NCI-H1092 treated with DMSO at 0.1 percent for 48 hours (cell line): ENCODE data around the gene ANXA3.

Source experiments
- DNase-seq: peaks from one replicate; lab custom pipeline; 2025; lab: John Stamatoyannopoulos, UW

ANXA3 gene

GRCh38 chr4:78611215-78611558 is 59.6 kb downstream of the ANXA3 start:
- no peak for DNase-seq

- peak; percentile 27 for DNase-seq
Measured at GRCh38 chr4:78612398-78613178, 61.0 kb downstream of the ANXA3 start.

GRCh38 chr4:78613522-78614321 is 62.2 kb downstream of the ANXA3 start:
- DNase-seq: peak; percentile 24

- no peak for DNase-seq
Measured at GRCh38 chr4:78616046-78616498, 64.5 kb downstream of the ANXA3 start.

- DNase-seq: no peak
Measured at GRCh38 chr4:78618436-78618835, 66.9 kb downstream of the ANXA3 start.

- DNase-seq: no peak
Measured at GRCh38 chr4:78621395-78621794, 69.8 kb downstream of the ANXA3 start.

- DNase-seq: no peak
Measured at GRCh38 chr4:78622253-78622979, 70.8 kb downstream of the ANXA3 start.

- no peak for DNase-seq
Measured at GRCh38 chr4:78624048-78624447, 72.5 kb downstream of the ANXA3 start.

- no peak for DNase-seq
Measured at GRCh38 chr4:78625073-78625472, 73.5 kb downstream of the ANXA3 start.

GRCh38 chr4:78627046-78627965 is 75.7 kb downstream of the ANXA3 start:
- no peak for DNase-seq

- DNase-seq: no peak
Measured at GRCh38 chr4:78627966-78628678, 76.6 kb downstream of the ANXA3 start.

GRCh38 chr4:78629991-78630541 is 78.5 kb downstream of the ANXA3 start:
- no peak for DNase-seq

GRCh38 chr4:78630615-78631014 is 79.0 kb downstream of the ANXA3 start:
- DNase-seq: no peak

- DNase-seq: no peak
Measured at GRCh38 chr4:78634011-78634664, 82.6 kb downstream of the ANXA3 start.

- no peak for DNase-seq
Measured at GRCh38 chr4:78638337-78639172, 87.0 kb downstream of the ANXA3 start.

- DNase-seq: no peak
Measured at GRCh38 chr4:78640714-78641113, 89.1 kb downstream of the ANXA3 start.

GRCh38 chr4:78642934-78643333 is 91.4 kb downstream of the ANXA3 start:
- DNase-seq: no peak

GRCh38 chr4:78644063-78644691 is 92.6 kb downstream of the ANXA3 start:
- DNase-seq: no peak
